ENCODE data around the gene GRK1. TPM values are rescaled to one million over a fixed set of nuclear protein-coding genes. Genes with fewer than 3 reads are reported as not detected.
A peak's percentile ranks its signal among the peaks of the same experiment; 100 is the strongest.
"Not testable (repeated sequence)": the region's sequence is repeated elsewhere in the genome, so short reads cannot be mapped to it uniquely, and the experiment has no call there.

The GRK1 gene
- total RNA-seq, 1 experiment from 2014 or later: not detected

DNA sequence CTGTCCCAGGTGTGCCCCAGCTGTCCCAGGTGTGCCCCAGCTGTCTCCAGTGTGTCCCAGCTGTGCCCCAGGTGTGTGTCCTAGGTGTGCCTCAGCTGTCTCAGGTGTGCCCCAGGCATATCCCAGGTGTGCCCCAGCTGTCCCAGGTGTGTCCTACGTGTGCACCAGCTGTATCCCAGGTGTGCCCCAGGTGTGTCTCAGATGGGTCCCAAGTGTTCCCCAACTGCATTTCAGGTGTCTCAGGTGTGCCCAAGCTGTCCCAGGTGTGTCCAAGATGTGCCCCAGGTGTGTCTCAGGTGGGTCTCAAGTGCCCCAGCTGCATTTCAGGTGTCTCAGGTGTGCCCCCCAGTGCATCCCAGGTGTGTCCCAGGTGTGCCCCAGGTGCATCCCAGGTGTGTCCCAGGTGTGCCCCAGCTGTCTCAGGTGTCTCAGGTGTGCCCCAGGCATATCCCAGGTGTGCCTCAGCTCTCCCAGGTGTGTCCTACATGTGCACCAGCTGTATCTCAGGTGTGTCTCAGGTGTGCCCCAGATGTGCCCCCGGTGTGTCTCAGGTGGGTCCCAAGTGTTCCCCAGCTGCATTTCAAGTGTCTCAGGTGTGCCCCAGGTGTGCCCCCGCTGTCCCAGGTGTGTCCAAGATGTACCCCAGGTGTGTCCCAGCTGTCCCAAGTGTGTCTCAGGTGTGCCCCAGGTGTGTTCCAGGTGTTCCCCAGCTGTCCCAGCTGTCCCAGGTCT is 1.3 kb upstream of the GRK1 start:
- DNase-seq (ENCODE audit: low spot score): no peak

- no peak for DNase-seq (ENCODE audit: low spot score)
Measured at GRCh38 chr13:113666329-113666670, 719 bp upstream of the GRK1 start.

DNA sequence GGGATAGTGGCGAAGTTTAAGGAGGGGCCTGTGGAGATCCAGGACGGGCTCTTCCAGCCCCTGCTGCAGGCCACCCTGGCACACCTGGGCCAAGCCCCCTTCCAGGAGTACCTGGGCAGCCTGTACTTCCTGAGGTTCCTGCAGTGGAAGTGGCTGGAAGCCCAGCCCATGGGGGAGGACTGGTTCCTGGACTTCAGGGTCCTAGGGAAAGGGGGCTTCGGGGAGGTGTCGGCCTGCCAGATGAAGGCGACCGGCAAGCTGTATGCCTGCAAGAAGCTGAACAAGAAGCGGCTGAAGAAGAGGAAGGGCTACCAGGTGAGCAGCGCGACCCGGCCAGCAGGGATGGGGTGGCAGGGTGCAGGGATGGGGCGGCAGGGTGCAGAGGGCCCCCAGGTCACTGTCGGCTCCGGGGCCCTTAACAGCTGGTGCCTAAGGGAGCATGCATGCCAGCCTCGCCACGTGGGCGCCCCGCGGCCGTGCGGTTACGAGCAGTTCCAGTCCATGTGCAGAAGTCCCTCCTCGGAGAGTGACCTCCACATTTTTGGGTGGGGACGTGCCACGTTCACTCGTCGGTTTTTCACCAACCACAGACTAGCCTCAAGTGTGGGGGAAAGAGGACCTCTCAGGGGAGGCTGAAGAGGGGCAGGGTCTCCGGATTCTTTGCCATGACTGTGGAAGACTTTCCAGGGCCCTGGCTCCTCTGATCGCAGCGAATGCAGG is 912 bp downstream of the GRK1 start:
- DNase-seq (ENCODE audit: low spot score): no peak

- no peak for DNase-seq (ENCODE audit: low spot score)
Measured at GRCh38 chr13:113668491-113668971, 1.5 kb downstream of the GRK1 start.

- no peak for DNase-seq (ENCODE audit: low spot score)
Measured at GRCh38 chr13:113669231-113669754, 2.3 kb downstream of the GRK1 start.

- no peak for DNase-seq (ENCODE audit: low spot score)
Measured at GRCh38 chr13:113669755-113670341, 2.8 kb downstream of the GRK1 start.

GRCh38 chr13:113670541-113670940 is 3.5 kb downstream of the GRK1 start:
- no peak for DNase-seq (ENCODE audit: low spot score)

GRCh38 chr13:113671066-113672001 is 4.3 kb downstream of the GRK1 start:
- DNase-seq (ENCODE audit: low spot score): no peak

DNA sequence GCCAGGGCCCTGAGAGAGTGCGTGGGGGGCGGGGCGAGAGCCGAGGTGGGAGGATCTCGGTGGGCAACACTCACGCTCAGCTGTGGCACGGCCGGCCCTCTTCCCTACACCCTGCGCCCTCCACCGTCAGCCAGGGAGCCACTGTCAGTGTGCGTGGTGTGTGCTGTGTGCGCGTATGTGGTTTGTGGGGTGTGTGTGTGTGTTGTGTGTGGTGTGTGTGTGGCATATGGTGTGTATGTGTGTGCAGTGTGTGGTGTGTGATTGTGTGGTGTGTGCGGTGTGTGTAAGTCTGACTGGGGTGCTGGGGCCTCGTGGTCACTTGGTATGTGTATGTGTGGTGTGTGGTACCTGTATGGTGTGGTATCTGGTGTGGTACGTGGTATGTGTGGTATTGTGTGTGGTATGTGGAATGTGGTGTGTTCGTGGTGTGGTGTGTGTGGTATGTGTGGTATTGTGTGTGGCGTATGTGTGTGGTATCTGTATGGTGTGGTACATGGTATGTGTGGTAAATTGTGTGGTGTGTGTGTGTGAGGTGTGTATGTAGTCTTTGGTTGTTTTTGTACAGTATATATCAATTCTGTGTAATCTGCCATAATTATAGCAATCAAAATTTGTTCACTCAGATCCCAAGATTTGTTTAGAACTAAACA is 5.1 kb downstream of the GRK1 start:
- no peak for DNase-seq (ENCODE audit: low spot score)

DNA sequence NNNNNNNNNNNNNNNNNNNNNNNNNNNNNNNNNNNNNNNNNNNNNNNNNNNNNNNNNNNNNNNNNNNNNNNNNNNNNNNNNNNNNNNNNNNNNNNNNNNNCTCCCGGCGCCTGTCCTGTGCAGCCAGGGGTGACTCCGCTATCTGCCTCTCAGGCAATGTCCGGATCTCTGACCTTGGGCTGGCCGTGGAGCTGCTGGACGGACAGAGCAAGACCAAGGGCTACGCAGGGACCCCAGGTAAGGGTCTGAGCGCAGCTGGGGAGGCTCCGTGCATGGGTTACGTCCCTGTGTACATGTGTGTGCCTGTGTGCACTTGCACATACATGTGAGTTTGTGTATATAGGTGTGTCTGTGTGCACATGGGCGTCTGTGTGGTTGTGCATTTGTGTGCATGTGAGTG is 55.9 kb downstream of the GRK1 start:
- DNase-seq (ENCODE audit: low spot score): no peak

DNA sequence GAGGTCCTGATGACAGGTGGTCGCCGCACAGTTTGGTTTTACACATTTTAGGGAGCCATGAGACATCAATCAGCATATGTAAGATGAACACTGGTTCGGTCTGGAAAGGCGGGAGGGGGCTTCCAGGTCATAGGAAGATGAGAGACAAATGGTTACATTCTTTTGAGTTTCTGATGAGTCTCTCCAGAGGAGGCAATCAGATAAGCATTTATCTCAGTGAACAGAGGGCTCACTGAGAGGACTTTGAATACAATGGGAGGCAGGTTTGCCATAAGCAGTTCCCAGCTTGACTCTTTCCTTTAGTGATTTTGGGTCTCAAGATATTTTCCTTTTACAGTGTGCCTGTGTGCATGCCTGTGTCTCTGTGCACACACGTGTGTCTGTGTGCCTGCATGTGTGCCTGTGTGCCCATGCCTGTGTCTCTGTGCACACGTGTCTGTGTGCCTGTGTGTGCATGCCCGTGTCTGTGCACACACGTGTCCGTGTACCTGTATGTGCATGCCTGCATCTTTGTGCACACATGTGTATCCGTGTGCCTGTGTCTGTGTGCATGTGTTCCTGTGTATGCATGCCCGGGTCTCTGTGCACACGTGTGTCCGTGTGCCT is 56.5 kb downstream of the GRK1 start:
- no peak for DNase-seq (ENCODE audit: low spot score)

GRCh38 chr13:113724016-113724758 is 57.2 kb downstream of the GRK1 start:
- no peak for DNase-seq (ENCODE audit: low spot score)

DNA sequence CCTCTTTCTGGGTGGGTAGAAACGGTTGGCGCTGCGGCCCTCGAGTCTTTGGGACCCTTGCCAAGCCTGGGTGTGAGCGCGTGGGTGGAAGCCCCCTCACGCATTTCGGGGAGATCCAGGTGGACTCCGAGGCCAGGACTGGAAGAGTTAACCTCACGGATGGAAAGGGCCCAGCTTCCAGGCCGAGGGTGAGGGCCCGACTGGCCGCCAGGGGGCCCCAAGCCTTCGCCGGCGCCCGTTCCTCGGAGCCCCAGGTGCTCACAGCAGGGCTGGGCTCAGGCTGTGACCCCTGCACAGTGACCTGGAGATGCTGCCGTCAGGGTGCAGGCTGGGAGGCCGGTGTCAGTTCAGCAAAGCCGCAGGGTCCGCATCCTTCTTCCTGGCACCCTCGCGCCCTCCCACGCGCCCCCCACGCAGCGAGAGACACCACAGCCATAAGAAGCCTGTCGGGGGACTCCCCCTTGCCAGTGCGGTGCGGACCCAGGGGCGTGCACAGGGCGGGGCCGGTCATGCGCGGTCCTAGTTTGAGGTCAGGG is 57.8 kb downstream of the GRK1 start:
- DNase-seq (ENCODE audit: low spot score): peak; percentile 13

DNA sequence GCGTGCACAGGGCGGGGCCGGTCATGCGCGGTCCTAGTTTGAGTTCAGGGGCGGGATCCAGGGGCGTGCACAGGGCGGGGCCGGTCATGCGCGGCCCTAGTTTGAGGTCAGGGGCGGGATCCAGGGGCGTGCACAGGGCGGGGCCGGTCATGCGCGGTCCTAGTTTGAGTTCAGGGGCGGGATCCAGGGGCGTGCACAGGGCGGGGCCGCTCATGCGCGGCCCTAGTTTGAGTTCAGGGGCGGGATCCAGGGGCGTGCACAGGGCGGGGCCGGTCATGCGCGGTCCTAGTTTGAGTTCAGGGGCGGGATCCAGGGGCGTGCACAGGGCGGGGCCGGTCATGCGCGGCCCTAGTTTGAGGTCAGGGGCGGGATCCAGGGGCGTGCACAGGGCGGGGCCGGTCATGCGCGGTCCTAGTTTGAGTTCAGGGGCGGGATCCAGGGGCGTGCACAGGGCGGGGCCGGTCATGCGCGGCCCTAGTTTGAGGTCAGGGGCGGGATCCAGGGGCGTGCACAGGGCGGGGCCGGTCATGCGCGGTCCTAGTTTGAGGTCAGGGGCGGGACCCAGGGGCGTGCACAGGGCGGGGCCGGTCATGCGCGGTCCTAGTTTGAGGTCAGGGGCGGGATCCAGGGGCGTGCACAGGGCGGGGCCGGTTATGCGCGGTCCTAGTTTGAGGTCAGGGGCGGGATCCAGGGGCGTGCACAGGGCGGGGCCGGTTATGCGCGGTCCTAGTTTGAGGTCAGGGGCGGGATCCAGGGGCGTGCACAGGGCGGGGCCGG is 58.5 kb downstream of the GRK1 start:
- DNase-seq (ENCODE audit: low spot score): not testable (repeated sequence)

DNA sequence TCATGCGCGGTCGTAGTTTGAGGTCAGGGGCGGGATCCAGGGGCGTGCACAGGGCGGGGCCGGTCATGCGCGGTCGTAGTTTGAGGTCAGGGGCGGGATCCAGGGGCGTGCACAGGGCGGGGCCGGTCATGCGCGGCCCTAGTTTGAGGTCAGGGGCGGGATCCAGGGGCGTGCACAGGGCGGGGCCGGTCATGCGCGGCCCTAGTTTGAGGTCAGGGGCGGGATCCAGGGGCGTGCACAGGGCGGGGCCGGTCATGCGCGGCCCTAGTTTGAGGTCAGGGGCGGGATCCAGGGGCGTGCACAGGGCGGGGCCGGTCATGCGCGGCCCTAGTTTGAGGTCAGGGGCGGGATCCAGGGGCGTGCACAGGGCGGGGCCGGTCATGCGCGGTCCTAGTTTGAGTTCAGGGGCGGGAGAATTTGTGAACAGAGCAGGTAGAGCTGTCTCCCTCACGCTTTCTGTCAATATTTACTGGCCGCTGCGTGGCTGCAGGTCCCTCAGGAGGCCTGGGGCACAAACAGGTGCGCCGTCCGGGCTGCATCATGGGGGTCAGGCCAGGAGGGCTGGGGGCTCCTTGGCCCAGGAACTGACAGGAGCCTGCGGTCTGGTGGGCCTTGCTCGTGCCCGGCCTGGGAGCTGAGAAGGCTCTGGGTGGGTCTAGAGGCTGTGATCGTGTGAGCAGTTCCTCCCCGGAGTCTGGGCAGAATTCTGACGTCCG is 59.2 kb downstream of the GRK1 start:
- not testable (repeated sequence) for DNase-seq (ENCODE audit: low spot score)

DNA sequence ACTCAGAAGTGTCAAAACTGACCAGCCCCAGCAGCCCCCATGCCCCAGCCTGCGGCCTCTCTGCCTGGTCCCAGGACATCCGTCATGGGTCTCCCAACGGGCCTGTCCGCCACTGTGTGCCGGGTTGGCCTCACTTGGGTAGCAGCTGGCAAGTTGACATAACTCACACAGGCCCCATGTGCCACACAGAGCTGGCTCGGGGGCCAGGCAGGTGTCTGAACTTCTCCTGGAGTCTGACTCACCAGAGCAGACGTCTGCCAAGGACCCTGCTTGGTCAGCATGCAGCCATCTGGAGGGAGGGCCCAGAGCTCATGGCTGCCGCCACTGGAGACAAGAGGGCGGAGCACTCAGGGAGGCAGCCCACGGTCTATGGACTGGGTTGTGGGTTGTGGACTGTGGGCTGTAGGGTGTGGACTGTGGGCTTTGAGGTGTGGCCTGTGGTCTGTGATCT is 60.0 kb downstream of the GRK1 start:
- DNase-seq (ENCODE audit: low spot score): no peak

DNA sequence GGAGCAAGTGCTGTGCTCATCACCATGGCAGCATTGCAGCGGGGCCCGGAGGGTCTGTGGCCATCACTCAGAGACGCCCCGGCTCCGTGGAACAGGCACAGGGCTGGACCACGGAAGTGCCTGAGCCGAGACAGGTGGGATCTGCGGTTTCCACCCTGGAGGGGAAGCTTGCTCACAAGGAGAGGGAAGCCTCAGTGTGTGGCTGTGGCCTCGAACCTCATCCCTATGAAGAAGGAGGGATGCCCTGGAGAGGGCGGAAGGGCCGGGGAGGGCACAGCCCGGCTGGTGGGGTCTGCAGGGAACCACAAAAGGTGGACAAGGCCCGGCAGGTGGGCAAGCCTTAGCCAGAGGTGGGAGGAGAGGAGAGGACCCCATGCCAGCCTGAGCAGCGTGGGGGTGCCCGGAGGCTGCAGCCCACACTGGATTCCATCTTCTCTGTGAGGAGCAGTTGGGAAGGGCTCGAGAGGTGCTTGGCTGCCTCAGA is 61.6 kb downstream of the GRK1 start:
- DNase-seq (ENCODE audit: low spot score): no peak
